NCI-H774 (cell line): Measurements from ENCODE around the gene SYNJ2.
"Not testable (repeated sequence)": the region's sequence is repeated elsewhere in the genome, so short reads cannot be mapped to it uniquely, and the experiment has no call there.

Experiments used
- DNase-seq: peaks from one replicate; lab custom pipeline; 2025; lab: John Stamatoyannopoulos, UW

Gene SYNJ2

DNA sequence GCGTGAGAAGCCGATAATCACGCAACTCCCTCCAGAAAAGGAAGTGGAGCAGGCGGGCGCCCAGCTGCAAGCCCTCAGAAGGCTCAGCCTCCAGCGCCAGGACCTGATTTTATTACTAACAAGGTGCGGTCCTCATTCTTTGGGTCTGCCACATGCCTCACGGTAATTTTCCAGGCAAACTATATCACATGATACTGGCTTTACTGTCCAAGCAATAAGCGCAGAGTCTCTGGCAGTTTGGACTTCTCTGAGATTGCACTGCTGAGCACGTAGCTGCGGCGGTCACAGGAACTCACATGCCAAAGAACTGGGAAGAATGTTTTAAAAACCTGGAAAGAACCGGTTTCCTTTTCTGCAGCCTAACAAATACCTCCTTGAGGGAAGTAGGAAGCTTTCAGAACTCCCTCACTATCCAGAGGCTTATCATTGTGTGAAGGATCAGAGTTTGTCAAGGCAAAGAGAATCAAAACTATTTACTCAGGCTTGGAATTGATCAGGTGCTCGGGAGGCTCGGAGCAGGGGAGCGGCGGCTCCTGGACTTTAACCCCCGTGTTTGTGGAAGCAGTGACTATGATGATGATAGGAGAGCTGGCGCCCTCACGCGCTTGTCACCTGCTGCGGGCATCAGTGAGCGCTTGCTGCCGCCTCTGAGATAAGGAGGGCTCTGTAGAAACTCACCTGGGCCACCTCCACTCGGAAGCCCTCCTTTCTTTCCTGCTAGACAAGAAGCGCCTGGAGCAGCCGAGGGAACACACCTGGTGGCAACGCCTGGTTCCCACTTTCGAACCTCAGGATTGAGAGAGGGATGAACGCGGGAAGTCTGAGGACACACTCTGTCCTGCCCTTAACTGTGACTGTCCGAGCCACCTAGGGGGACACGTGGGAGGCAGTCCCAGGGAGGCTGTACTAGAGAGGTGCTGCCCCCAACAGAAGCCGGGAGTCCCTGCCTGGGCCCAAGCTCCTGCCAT is 27.2 kb upstream of the SYNJ2 start:
- peak; percentile 37 for DNase-seq

DNA sequence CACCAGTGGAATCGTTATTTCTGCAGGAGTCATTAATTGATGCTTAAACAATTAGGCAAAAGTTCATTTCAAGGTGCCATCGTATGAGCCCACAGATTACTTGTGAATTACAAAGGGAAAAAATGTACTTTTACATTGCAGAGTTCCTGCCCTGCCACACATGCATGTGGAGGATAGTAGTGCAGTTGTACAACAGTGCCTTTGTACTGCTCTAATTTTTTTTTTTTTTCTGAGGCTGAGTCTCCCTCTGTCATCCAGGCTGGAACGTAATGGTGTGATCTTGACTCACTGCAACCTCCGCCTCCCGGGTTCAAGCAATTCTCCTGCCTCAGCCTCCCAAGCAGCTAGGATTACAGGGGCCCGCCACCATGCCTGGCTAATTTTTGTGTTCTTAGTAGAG is 26.0 kb upstream of the SYNJ2 start:
- no peak for DNase-seq

DNA sequence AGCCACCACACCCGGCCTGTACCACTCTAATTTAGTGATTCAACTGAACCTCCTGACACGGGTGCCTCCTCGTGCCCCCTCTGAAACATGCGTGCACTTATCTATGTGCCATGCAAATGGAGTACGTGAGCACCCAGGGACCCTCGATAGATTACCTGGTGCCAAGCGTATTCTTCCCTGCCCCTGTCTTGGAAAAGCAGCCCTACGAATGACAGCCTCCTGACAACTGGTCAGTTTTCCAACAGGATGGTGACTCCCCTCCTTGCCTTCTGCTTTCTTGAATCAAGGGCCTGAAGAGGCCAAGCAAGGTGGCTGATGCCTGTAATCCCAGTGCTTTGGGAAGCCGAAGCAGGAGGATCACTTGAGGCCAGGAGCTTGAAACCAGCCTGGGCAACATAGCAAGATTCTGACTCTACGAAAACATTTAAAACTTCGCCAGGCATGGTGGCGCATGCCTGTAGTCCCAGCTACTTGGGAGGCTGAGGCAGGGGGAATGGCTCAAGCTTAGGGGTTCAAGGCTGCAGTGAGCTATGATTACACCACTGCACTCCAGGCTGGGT is 25.4 kb upstream of the SYNJ2 start:
- no peak for DNase-seq

DNA sequence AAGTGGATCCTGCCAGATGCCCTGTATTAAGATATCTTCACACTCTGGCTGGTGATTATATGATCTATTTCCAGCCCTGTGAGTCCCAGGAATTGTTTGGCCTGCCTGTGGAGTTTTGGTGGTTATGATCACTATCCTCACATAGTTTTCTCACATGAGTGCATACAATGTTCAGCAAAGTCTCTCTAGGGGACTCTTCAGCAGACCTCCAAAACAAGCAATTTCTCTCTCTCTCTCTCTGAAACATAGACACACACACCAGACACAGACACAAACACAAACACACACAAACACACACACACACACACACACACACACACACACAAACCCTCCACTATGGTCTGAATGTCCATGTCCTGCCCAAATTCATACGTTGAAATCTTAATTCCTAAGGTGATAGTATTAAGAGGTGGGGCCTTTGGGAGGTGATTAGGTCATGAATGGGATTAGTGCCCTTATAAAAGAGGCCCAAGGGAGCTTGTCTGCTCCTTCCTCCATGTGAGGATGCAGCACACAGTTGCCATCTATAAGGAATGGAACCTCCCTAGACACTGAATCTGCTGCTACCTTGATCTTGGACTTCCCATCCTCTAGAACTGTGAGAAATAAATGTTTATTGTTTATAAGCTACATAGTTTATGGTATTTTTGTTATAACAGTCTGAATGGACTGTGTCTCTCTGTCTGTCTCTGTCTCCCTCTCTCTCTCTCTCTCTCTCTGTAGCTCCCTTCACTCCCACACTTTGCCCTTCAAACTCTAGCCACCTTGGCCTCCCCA is 22.0 kb upstream of the SYNJ2 start:
- DNase-seq = no peak

DNA sequence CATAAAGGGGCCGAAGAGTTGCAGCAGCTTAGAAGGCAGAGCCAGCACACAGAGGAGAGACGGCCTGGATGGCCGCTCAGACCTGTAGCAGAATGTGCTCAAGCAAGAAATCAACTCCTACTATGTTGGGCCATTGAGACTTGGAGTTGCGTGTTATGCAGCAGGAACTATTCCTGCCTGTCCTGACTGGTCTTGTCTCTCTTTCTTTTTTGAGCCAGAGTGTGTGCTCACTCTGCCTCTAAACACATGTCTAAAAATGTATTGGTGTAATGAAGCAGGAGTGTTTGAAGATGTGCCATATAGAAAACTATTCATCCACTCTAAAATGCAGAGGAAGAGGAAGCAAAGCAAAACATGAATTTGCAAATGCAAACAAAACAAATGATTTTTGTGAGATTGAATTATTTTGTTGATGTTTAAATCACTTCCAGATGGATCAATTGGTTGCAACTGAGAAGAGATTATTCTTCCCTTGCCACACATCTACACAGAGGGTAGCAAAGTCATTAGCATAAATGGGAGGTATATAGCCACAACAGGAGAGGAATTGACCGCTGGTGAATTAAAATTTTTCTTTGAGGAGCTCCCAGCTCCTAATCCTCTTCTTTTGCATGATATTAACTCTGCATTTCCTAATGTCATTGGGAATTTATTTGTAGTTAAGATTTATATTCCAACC is 20.4 kb upstream of the SYNJ2 start:
- no peak for DNase-seq

DNA sequence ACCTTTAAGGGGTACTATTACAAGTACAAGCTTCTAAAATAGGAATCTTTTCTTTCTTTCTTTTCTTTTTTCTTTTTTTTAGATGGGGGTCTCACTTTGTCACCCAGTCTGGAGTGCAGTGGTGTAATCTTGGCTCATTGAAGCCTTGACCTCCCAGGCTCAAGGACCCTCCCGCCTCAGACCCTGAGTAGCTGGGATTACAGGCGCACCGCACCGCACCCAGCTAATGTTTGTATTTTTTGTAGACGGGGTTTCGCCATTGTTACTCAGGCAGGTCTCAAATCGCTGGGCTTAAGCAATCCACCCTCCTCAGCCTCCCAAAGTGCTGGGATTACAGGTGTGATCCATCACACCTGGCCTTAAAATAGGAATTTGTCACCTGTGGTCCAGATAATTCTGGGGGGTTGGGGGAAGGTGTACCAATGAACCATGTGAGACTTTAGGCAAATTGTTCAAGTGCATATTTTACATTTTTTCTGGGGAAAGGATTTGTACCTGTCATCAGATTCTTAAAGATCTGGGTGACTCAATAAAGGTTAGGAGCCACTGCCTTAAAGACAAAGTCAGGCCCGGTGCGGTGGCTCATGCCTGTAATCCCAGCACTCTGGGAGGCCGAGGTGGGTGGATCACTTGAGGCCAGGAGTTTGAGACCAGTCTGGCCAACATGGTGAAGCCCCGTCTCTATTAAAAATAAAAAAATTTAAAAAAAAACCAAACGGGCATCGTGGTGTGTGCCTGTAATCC is 19.7 kb upstream of the SYNJ2 start:
- DNase-seq = no peak

DNA sequence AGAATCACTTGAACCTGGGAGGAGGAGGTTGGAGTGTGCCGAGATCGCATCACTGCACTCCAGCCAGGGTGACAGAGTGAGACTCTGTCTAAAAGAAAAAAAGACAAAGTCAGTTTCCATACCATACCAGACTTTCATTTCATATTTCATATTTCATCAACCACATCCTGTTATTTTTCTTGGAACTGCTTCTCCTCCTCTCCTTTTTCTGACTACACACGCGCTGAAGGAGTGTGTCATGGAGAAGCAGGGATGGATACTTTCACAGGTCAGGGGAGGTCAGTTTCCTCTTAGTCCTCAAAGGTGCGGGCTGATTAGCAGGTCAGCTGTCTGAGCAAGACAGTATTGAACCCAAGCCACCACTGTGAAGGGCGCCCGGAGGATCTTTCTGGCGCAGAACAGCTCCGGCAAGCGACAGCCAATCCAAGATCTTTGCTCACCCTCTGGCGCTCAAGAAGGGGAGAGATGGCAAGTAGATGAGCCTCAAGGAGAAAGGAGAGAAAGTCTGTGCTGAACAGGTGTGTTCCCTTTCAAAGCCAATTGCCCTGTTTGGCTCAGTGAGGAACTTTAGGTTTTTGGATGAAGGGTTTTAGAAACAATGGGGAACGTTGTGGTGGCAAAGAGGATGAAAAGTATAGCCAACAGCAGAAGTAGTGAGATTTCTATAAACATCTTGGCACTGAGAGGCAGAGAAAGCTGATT is 18.9 kb upstream of the SYNJ2 start:
- no peak for DNase-seq

DNA sequence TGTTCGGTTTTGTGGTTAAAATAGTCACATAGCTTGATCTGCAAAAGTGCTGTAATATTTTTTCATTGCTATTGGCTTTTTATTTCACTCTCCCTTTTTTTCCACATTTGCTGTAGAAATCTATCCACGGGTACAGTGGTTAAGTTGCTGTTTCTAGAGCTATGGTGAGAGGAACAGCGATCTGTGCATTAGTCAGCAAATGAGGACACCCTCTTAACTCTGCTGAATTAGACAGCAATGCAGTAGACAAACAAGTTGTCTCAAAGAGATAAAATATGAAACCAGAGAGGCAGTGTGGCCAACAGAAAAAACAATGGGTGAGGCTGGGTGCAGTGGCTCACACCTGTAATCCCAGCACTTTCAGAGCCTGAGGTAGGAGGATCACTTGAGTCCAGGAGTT is 17.6 kb upstream of the SYNJ2 start:
- DNase-seq = no peak

DNA sequence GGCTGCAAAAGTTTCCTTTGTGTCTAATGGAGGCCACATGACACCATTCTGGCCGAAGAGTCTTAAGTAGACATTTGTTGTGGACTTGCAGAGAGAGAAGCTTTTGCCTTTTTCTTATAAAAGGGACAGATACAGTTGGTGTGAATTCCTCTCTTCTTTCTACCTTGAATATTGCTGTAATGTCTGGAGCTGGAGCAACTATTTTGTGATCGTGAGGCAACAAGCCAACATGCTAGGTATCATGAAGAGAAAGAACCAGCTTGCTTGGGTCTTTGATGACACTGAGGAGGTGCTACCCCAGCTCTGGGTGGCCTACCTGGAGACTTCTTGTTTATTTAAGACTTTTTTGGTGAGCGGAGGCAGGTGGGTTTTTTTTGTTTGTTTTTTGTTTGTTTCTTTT is 16.3 kb upstream of the SYNJ2 start:
- DNase-seq = no peak

DNA sequence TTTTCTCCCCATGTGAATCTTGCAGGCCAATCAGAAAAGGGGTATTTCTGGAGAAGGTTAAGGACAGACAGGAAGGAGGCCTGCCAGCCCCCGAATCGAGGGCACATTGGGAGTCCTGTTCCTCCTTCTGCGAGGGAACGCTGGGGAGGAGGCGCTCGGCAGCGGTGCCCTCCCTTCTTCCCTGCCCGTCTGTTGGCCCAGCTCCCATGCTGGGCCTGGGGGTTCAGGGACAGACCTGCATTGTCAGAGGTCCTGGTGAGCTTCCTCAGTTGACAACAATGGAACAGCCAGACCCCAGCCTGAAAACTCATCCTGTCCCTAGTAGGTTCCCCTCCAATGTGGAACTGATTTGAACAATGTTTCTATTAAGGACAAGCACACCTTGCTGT is 15.1 kb upstream of the SYNJ2 start:
- no peak for DNase-seq

DNA sequence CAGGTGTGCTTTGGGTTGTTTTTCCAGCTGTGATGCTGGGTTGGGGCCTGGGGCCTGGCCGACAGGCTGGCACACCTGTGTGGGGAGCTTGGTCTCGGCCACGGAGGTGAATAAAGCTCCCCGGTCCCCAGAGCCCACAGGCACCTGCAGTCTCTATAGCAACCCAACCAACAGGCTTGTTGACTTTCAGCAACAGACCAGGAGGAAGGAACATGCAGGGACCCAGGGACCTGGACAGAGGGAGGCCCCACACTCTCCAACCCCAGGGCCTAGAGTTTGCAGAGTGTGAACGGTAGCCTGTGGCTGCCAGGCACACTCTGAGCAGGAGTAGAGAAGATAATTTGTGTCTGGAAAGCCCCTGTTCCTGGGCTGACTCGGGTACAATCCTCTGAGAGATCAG is 14.6 kb upstream of the SYNJ2 start:
- peak; percentile 73 for DNase-seq

DNA sequence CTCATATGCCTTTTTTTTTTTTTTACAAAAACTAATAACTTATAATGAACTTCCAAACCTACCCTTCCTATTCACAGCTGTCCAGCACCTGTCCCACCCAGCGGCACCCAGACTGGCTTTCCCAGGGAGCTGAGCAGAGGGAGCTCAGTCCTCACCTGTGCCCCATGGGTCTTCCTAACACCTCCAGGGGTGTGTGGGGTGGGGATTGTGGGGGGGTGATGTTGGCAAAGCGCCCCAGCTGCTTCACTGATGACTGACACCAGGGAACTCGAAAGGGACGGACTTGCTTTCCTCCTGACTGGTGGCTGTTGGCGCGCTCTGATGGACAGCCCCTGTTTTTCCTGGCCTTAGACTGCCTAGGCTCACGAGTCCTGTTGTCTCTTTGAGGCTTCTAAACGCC is 14.2 kb upstream of the SYNJ2 start:
- DNase-seq = no peak

DNA sequence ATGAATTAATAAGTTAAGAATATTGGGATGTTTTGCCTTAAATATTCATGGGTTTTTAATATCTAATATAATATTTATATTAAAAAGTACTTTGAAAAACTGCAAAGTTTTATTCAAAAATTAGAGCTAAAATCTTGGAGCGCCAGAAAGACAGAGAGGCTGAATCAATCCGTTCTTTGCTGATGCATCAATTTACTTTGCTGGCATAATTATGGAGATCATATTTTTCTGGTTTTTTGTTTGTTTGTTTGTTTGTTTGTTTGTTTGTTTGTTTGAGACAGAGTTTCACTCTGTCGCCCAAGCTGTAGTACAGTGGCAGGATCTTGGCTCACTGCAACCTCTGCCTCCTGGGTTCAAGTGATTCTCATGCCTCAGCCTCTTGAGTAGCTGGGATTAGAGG is 9.5 kb upstream of the SYNJ2 start:
- DNase-seq = not testable (repeated sequence)

DNA sequence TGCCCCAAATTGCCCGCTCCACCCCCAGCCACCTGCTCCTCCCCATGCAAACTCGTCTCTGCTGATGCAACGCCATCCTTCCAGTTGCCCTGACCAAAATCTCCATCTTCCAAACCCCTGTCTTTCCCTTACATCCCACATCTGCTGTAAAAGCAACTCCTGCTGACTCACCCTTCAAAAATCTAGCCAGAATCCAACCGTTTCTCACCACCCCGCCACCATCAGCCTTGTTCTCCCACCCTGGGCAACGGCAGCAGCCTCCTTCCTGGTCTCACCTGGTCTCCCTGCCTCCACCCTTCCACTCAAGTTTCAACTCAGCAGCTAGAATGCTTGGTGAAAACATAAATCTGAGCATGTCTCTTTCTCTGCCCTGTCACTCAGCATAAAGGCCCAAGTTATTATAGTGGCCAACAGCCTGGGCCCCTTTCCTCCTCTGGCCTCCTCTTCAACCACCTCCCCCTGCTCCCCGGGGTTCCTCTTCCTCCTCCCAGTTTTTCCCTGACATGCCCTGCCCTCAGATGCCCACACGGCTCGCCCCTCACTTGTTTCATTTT is 7.2 kb upstream of the SYNJ2 start:
- DNase-seq = no peak

DNA sequence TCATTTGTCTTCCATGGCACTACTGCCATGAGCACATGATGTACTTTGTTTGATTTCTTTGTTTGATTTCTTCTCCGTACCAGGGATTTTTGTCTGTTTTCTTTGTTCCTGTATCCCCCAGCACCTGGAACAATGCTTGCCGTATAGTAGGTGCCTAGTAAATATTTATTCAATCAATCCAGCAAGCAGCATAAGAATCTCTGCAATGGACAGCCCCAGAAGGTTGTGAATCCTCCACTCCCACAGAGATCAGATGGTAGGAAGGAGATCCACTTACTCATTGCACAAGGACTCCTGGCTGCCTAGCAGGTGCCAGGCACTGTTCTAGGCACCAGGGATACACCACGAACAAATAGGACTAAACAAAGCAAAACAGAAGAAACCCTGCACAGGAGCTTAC is 6.7 kb upstream of the SYNJ2 start:
- DNase-seq = no peak

DNA sequence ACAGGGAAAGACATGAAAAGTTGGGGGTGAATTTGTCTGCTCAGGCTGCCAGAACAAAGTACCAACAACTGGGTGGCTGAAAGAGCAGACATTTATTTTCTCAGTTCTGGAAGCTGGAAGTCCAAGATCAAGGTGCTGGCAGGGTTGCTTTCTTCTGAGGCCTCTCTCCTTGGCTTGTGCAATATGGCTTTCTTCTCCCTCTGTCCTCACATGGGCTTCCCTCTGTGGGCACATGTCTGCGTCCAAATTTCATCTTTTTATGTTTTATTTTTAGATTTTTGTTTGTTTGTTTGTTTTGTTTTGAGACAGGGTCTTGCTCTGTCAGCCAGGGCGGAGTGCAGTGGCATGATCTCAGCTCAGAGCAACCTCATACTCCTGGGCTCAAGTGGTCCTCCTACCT is 6.2 kb upstream of the SYNJ2 start:
- DNase-seq = no peak

DNA sequence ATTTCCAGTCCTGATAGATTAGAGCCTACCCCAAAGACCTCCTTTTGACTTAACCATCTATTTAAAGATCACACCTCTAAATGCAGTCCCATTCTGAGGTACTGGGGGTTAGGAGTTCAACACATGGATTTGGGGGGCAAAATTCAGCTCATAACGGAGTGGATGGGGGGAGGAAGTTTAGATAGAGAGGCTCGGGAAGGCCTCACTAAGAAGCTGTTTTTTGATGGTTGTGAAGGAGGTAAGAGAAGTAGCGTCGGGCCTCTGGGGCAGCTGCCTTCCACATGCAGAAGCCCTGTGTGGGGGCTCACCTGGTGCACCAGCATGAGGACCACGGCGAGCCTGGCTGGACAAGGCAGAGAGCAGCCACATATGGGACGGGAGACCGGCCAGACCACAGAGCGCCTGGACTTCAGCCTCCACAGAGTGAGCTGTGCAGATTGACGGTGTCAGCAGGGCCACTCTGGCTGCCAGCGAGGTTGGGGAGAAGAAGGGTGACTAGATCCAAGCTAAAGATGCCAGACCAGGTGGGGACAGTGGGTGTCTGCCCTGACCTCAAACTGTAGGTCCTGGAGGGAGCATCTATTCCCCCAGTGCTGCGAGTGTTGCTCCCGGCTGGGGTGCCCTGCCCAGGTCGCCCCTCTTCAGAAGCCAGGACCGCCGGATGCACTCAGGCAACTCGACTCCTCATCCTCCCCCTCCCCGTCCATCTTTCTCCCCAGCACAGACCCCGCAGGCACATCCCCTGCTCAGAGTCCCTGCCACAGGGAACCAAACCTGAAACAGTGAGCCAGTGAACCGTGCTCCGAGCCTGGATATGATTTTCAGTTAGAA is 5.1 kb upstream of the SYNJ2 start:
- no peak for DNase-seq

DNA sequence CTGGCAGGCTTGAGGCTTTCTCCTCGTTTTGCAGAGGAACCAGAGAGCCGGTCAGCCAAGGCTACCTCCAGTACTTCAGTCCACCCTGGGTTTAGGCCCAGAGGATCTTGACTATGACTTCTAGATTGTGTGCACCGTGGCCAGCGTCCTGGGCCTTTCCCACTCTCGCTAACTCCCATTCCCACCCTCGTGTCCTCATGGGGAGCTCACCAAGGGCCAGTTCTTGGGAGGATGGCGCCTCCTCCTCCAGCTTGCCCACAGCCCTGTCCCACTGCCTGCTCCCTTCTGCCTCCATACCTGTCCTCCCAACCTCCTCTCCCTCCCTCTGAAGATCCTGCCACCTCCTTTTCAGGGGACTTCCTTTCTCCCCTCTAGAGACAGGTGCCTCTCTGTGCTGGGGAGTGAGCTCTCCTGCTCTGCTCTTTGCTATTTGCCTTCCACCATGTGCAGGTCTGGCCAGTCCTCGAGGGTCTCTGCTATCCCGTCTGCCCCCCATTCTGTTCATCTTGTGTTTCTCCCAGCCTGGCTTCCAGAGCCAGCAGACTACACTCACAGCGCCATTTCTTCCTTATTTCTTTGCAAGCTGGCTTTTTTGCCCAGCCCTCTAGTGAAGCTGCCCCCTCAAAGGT is 4.4 kb upstream of the SYNJ2 start:
- no peak for DNase-seq

DNA sequence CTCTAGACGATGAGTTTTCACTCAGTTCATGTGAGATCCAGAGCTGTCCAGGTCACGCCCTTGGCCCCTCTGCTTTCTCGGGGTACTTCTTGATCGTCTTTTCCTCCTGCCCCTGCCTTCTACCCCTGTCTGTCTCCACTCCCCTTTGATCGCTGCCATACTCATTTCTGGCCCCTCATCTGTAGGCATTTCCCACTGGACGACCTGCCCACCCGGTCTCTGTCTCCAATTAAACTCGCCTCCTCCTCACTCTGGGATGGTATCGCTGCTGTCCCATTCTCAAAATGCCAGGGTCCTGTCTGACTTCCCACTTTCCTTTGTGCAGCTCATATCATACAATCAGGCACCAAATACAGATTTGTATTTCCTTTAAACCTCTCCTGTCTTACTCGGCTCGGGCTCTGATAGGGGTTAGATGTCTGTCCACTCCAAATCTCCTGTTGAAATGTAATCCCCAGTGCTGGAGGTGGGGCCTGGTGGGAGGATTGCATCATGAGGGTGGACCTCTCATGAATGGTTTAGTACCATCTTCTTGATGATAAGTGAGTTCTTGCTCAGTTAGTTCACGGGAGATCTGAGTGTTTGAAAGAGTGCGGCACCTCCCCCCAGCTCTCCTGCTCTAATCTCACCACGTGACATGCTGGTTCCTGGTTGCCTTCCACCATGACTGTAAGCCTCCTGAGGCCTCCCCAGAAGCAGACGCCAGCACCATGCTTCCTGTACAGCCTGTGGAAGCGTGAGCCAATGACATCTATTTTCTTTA is 3.5 kb upstream of the SYNJ2 start:
- no peak for DNase-seq
